Liver (tissue), 9 donors: ENCODE data around the gene RIMBP2. TPM values are rescaled to one million over a fixed set of nuclear protein-coding genes. Genes with fewer than 3 reads are reported as not detected.

ENCODE experiments used
- DNase-seq: peaks from one replicate; pipeline ENCODE4 v3.0.0-alpha.2; 2017; ENCODE audit warnings: low spot score
- H3K27ac ChIP-seq, 2 donors: one replicate each; pipeline ENCODE4 v1.7.0; 2013; ENCODE audit warnings: inconsistent platforms in 2 of 2, low read length in 2 of 2, control low read depth in 1 of 2, low read depth in 1 of 2, mild to moderate bottlenecking in 1 of 2
- H3K27me3 ChIP-seq, 4 donors: one replicate each; pipeline versions ENCODE4 v1.6.1 to v1.7.0; 2013; ENCODE audit warnings: low read length in 3 of 4, inconsistent platforms in 1 of 4, mild to moderate bottlenecking in 1 of 4, moderate library complexity in 1 of 4; ENCODE audit not compliant: control insufficient read depth in 4 of 4, insufficient read depth in 4 of 4
- H3K36me3 ChIP-seq, 4 donors: one replicate each; pipeline versions ENCODE4 v1.6.1 to v1.7.0; 2013; ENCODE audit warnings: low read length in 3 of 4, mild to moderate bottlenecking in 3 of 4, low read depth in 1 of 4, moderate library complexity in 1 of 4; ENCODE audit not compliant: control insufficient read depth in 4 of 4, insufficient read depth in 3 of 4
- H3K4me1 ChIP-seq, 4 donors: one replicate each; pipeline versions ENCODE4 v1.6.1 to v1.7.0; 2013; ENCODE audit warnings: low read length in 3 of 4, mild to moderate bottlenecking in 3 of 4, moderate library complexity in 1 of 4; ENCODE audit not compliant: control insufficient read depth in 4 of 4, insufficient read depth in 4 of 4
- H3K4me3 ChIP-seq, 3 donors: one replicate each; pipeline versions ENCODE4 v1.6.1 to v1.7.0; 2013; ENCODE audit warnings: low read length in 3 of 3, control low read depth in 1 of 3, low read depth in 1 of 3, mild to moderate bottlenecking in 1 of 3
- H3K9ac ChIP-seq, 2 donors: one replicate each; pipeline ENCODE4 v1.7.0; 2013; ENCODE audit warnings: low read length in 2 of 2, mild to moderate bottlenecking in 2 of 2, moderate library complexity in 2 of 2, control low read depth in 1 of 2, low read depth in 1 of 2
- H3K9me3 ChIP-seq, 4 donors: one replicate each; pipeline versions ENCODE4 v1.6.1 to v1.7.0; 2013; ENCODE audit warnings: low read length in 3 of 4; ENCODE audit not compliant: control insufficient read depth in 4 of 4
- FOXA2 ChIP-seq: IDR thresholded peaks from 2 replicates; pipeline ENCODE4 v1.6.1; 2016; ENCODE audit warnings: antibody characterized with exemption
- HNF4G ChIP-seq: IDR thresholded peaks from 2 replicates; pipeline ENCODE4 v1.6.1; 2016; ENCODE audit warnings: antibody characterized with exemption
- WGBS: extraction: QIAGEN DNeasy Blood & Tissue Kit; methylation state at CpG from one replicate; pipeline ENCODE4 v1.1.7; 2013; 5-methylcytosine and 5-hydroxymethylcytosine counted together
- polyA plus RNA-seq, 2 donors: library from polyadenylated mRNA; stranded (reverse) in 1 of 2; unstranded in 1 of 2; fragments of 200-250 nt in 1 of 2; fragments of >200 nt in 1 of 2; fragmentation: Nextera tagmentation in 1 of 2; extraction: Ambion mirVana in 1 of 2; gene quantifications; one replicate each; pipeline versions ENCODE4 v1.2.1 to v1.2.3, GENCODE V29; 2013 to 2015
- total RNA-seq, 2 donors: library from RNA; depleted of rRNA; stranded (reverse); fragments of >200 nt; gene quantifications; one replicate each; pipeline ENCODE4 v1.2.3, GENCODE V29; 2014
- TF ChIP-seq, protein P1 (sequence below): fragments of 150-350 bp; IDR thresholded peaks from 2 replicates; pipeline ENCODE4 v1.5.1; 2017; ENCODE audit warnings: improper control_type of control experiment, low read depth, low read length; ENCODE audit not compliant: missing input control
- TF ChIP-seq, protein P2 (sequence below): IDR thresholded peaks from 2 replicates; pipeline ENCODE4 v1.6.1; 2016; ENCODE audit warnings: antibody characterized with exemption, mild to moderate bottlenecking
- TF ChIP-seq, protein P3 (sequence below): IDR thresholded peaks from 2 replicates; pipeline ENCODE4 v1.6.1; 2016; ENCODE audit warnings: antibody characterized with exemption
- donor health status: healthy.
- donor health status: healthy.
- donor health status: healthy.
- donor health status: healthy.
- donor health status: healthy.

RIMBP2 gene
- total and polyA plus RNA-seq, 4 donors, result 0.01 to 0.17 (median 0.09) TPM; not detected in 1

DNA sequence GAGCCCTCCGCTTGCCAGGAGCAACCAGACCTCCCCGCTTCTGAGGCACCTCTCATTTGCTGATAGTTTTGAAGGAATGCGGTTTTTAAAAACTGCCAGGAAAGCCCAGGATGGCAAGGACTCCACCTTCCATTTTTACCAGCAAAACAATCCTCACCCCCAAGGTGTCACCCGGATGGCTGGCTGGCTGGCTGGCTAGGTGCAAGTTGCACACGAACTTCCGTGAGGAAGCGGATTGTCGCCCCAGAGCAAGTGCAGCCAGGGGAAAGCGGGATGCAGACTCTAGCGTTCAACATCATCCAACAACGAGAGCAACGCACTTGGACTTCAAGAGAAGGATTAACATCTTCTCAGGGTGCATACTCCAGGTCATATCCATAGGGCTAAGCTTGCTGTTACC is 125.4 kb downstream of the RIMBP2 start:
- WGBS, result 81% methylated on average over 12 of the region's 12 CpGs
- Histone ChIP-seq H3K27ac (no peak overlapping the region), H3K36me3 (no peaks in the 10 kb centered on the region), H3K9me3 (no peaks in the 10 kb centered on the region), H3K9ac (no peak overlapping the region), H3K4me3 (no peak overlapping the region), H3K4me1 (no peaks in the 10 kb centered on the region), H3K27me3 (no peaks in the 10 kb centered on the region)
- DNase-seq, result no peak
- TF ChIP-seq FOXA2, result no peak

DNA sequence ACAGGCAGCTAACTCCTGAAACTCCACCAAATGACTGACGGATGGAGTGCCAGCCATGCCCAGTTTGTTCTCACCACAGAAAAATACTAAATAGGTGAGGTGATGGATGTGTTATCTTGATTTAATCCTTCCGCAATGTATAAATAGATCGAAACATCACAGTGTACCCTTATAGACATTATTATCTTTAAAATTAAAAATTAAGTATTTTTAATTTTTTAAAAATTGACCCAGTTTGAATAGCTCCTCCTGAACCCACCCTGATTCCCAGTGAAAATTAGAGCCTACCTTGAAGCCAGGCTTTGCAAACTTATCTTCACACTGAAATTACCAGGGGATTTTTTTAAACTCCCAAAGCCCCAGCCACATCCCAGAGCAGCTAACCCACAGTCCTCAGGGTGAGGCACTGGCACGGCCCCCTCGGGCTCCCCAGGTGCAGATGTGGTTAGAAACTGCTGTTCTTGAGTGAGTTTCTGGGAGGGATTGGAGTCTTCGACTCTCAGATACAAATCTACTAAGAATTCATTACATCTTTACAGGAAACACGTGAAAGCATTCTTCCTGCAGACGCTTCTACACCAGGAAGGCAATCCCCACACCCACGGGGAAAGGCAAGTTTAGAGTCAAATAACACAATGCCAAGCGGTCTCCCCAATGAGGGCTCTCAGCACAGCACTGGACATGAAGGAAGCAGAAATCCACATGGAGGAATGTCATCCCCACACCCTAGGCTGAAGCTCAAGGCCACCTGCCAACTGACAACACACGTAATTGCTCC is 126.4 kb downstream of the RIMBP2 start:
- Histone ChIP-seq H3K27ac (no peak overlapping the region), H3K27me3 (no peaks in the 10 kb centered on the region), H3K36me3 (no peaks in the 10 kb centered on the region), H3K9me3 (no peaks in the 10 kb centered on the region), H3K4me1 (no peaks in the 10 kb centered on the region), H3K4me3 (no peak overlapping the region), H3K9ac (no peak overlapping the region)
- WGBS, result 51% methylated on average over 11 of the region's 11 CpGs
- TF ChIP-seq, protein P1, sequence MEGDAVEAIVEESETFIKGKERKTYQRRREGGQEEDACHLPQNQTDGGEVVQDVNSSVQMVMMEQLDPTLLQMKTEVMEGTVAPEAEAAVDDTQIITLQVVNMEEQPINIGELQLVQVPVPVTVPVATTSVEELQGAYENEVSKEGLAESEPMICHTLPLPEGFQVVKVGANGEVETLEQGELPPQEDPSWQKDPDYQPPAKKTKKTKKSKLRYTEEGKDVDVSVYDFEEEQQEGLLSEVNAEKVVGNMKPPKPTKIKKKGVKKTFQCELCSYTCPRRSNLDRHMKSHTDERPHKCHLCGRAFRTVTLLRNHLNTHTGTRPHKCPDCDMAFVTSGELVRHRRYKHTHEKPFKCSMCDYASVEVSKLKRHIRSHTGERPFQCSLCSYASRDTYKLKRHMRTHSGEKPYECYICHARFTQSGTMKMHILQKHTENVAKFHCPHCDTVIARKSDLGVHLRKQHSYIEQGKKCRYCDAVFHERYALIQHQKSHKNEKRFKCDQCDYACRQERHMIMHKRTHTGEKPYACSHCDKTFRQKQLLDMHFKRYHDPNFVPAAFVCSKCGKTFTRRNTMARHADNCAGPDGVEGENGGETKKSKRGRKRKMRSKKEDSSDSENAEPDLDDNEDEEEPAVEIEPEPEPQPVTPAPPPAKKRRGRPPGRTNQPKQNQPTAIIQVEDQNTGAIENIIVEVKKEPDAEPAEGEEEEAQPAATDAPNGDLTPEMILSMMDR, result no peak
- no peak for TF ChIP-seq FOXA2
- DNase-seq, result no peak

DNA sequence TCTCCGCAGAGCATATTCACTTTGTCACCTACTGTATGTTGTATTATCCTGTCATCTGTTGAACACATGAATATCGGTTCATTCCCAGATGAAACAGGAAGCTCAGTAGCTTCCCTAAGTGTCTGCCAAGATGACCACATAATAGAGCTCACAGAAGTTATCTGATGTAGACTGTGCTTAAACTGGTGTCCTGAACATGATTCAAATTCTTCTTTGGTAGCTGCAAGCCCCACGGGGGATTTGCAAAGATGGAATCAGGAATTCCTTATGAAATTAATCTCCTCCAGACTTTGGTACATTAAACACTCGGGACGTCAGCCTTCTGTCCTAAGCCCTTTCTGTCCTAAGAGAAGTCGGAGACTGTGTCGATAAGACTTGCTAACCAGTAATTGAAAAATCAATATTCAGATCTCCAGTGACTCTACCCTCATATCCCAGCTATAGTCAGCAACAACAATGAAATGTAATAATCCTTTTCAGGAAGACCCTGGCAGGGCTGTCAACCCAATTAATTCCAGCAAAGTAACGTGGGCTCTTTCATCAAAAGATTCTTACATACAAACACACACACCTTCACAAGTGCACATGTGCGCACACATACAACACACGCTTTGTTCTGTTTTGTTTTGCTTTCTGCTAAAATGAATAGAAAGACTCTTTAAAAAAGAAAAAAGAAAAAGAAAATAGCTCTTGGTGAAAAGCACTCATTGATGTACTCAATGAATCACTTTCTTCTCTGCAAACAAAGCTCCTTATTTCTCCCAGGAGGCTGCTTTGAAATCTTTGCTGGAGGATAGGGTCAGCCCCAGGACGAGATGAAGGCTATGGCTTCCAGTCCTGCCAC is 127.2 kb downstream of the RIMBP2 start:
- DNase-seq, result no peak
- 53% methylated on average over 11 of the region's 11 CpGs for WGBS
- Histone ChIP-seq H3K9me3 (no peaks in the 10 kb centered on the region), H3K36me3 (no peaks in the 10 kb centered on the region), H3K4me1 (no peaks in the 10 kb centered on the region), H3K9ac (no peak overlapping the region), H3K4me3 (no peak overlapping the region), H3K27ac (no peak overlapping the region), H3K27me3 (no peaks in the 10 kb centered on the region)
- TF ChIP-seq, protein P2, sequence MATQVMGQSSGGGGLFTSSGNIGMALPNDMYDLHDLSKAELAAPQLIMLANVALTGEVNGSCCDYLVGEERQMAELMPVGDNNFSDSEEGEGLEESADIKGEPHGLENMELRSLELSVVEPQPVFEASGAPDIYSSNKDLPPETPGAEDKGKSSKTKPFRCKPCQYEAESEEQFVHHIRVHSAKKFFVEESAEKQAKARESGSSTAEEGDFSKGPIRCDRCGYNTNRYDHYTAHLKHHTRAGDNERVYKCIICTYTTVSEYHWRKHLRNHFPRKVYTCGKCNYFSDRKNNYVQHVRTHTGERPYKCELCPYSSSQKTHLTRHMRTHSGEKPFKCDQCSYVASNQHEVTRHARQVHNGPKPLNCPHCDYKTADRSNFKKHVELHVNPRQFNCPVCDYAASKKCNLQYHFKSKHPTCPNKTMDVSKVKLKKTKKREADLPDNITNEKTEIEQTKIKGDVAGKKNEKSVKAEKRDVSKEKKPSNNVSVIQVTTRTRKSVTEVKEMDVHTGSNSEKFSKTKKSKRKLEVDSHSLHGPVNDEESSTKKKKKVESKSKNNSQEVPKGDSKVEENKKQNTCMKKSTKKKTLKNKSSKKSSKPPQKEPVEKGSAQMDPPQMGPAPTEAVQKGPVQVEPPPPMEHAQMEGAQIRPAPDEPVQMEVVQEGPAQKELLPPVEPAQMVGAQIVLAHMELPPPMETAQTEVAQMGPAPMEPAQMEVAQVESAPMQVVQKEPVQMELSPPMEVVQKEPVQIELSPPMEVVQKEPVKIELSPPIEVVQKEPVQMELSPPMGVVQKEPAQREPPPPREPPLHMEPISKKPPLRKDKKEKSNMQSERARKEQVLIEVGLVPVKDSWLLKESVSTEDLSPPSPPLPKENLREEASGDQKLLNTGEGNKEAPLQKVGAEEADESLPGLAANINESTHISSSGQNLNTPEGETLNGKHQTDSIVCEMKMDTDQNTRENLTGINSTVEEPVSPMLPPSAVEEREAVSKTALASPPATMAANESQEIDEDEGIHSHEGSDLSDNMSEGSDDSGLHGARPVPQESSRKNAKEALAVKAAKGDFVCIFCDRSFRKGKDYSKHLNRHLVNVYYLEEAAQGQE, result no peak
- TF ChIP-seq, protein P3, sequence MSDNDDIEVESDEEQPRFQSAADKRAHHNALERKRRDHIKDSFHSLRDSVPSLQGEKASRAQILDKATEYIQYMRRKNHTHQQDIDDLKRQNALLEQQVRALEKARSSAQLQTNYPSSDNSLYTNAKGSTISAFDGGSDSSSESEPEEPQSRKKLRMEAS, result no peak
- TF ChIP-seq HNF4G, result no peak
